Astrocyte (in vitro differentiated cells and primary cell): ENCODE data around the gene RPUSD1. TPM values are rescaled to one million over a fixed set of nuclear protein-coding genes. Genes with fewer than 3 reads are reported as not detected.
A peak's percentile ranks its signal among the peaks of the same experiment; 100 is the strongest.

ENCODE experiments used
- DNase-seq: peaks from one replicate; pipeline ENCODE4 v3.0.0-alpha.2; 2010; ENCODE audit warnings: low read depth
- FAIRE-seq: peaks from 2 replicates; lab custom pipeline; 2011; peaks lifted over from hg19 to GRCh38; lab: Jason Lieb, UNC
- H2AFZ ChIP-seq: 2 replicates; pipeline ENCODE4 v1.6.0; 2012; ENCODE audit warnings: low read depth, low read length, inconsistent platforms
- H3K27ac ChIP-seq: 2 replicates; pipeline ENCODE4 v1.5.1; 2011; ENCODE audit warnings: low read depth, low read length, inconsistent platforms
- H3K27me3 ChIP-seq: 2 replicates; pipeline ENCODE4 v1.6.0; 2011; ENCODE audit warnings: low read length, inconsistent platforms; ENCODE audit not compliant: insufficient read depth
- H3K36me3 ChIP-seq: 2 replicates; pipeline ENCODE4 v1.5.1; 2011; ENCODE audit warnings: low read length, inconsistent platforms; ENCODE audit not compliant: insufficient read depth
- H3K4me1 ChIP-seq: 2 replicates; pipeline ENCODE4 v1.5.1; 2011; ENCODE audit warnings: low read length, inconsistent platforms; ENCODE audit not compliant: insufficient read depth
- H3K4me2 ChIP-seq: 2 replicates; pipeline ENCODE4 v1.6.0; 2012; ENCODE audit warnings: low read length, inconsistent platforms
- H3K4me3 ChIP-seq: 2 replicates; pipeline ENCODE4 v1.5.1; 2011; ENCODE audit warnings: low read depth, mild to moderate bottlenecking, low read length, inconsistent platforms; ENCODE audit not compliant: insufficient read depth
- H3K79me2 ChIP-seq: 2 replicates; pipeline ENCODE4 v1.6.0; 2012; ENCODE audit warnings: mild to moderate bottlenecking, low read length, inconsistent platforms; ENCODE audit not compliant: insufficient read depth
- H3K9ac ChIP-seq: 2 replicates; pipeline ENCODE4 v1.6.0; 2012; ENCODE audit warnings: mild to moderate bottlenecking, low read length, inconsistent platforms
- H3K9me3 ChIP-seq: 2 replicates; pipeline ENCODE4 v1.5.1; 2012; ENCODE audit warnings: low read depth, mild to moderate bottlenecking, low read length, inconsistent platforms; ENCODE audit not compliant: insufficient read depth
- H4K20me1 ChIP-seq: 2 replicates; pipeline ENCODE4 v1.6.0; 2012; ENCODE audit warnings: low read length, inconsistent platforms; ENCODE audit not compliant: insufficient read depth
- H3K27ac Mint-ChIP-seq: one replicate; pipeline ENCODE4 v1.8.0; 2021; ENCODE audit warnings: mild to moderate bottlenecking, mixed read lengths; ENCODE audit not compliant: unreplicated experiment
- H3K27me3 Mint-ChIP-seq: one replicate; pipeline ENCODE4 v1.8.0; 2021; ENCODE audit warnings: low read depth, mixed read lengths; ENCODE audit not compliant: unreplicated experiment
- H3K36me3 Mint-ChIP-seq: one replicate; pipeline ENCODE4 v1.8.0; 2021; ENCODE audit warnings: low read depth, mixed read lengths; ENCODE audit not compliant: unreplicated experiment
- H3K4me1 Mint-ChIP-seq: one replicate; pipeline ENCODE4 v1.8.0; 2021; ENCODE audit warnings: low read depth, mixed read lengths; ENCODE audit not compliant: unreplicated experiment
- H3K4me3 Mint-ChIP-seq: one replicate; pipeline ENCODE4 v1.8.0; 2021; ENCODE audit warnings: mild to moderate bottlenecking, moderate library complexity, mixed read lengths; ENCODE audit not compliant: unreplicated experiment
- H3K9me3 Mint-ChIP-seq: one replicate; pipeline ENCODE4 v1.8.0; 2021; ENCODE audit warnings: mild to moderate bottlenecking, mixed read lengths; ENCODE audit not compliant: unreplicated experiment
- EZH2 ChIP-seq: IDR thresholded peaks from 2 replicates; pipeline ENCODE4 v1.6.1; 2012; ENCODE audit warnings: mild to moderate bottlenecking, low read length, inconsistent platforms; ENCODE audit not compliant: insufficient read depth
- total RNA-seq: library from RNA; stranded (reverse); gene quantifications from 2 replicates; pipeline ENCODE4 v1.2.1, GENCODE V29; 2021
- TF ChIP-seq, protein P1 (sequence below): IDR thresholded peaks from 2 replicates; pipeline ENCODE4 v1.5.1; 2011; ENCODE audit warnings: low read depth, mild to moderate bottlenecking, inconsistent platforms, low read length, moderate library complexity; ENCODE audit not compliant: insufficient read depth

RPUSD1 gene
- total RNA-seq, 1 donor from 2014 or later, result 28.8 TPM

DNA sequence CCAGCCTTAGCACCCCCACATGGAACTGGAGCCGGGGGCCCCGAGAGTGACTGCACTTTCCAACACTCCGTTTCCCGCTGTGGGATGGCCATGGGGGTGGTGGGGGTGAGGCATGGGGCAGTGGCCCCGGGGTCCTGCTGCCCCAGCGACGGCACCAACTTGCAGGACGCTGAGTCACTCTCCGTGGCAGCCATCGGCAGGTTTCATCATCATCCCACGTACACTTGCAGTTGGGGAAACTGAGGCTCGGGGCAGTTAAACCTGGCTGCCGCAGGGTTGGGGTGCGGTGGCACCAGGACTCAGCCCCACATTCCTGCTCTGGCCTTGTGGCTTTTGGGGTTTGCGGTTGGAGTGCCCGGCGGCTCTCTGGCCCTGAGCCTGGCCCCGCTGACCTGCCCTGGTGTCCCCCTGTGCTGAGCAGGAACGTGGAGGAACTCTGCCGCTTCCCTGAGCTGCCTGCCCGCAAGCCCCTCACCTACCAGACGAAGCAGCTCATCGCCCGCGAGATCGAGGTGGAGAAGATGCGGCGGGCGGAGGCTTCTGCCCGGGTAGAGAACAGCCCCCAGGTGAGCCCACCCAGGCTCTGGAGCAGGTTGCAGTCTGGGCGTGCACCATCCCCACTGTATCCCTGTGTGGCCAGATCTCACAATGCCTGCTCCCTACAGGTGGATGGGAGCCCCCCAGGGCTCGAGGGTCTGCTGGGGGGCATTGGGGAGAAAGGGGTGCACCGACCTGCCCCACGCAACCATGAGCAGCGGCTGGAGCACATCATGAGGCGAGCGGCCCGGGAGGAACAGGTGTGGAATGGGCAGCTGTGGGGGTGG, 8.3 kb upstream of the RPUSD1 start:
- H3K4me1 ChIP-seq, result no peaks in the 10 kb centered on the region
- H4K20me1 ChIP-seq, result peaks cover 6% of the 10 kb centered on the region
- no peaks in the 10 kb centered on the region for H3K9me3 ChIP-seq
- H3K4me3 ChIP-seq, result no peak overlapping the region
- H3K36me3 ChIP-seq, result no peaks in the 10 kb centered on the region
- no peak for DNase-seq
- no peaks in the 10 kb centered on the region for H3K79me2 ChIP-seq
- H3K4me1 Mint-ChIP-seq, result no peaks in the 10 kb centered on the region
- H3K27me3 ChIP-seq, result peaks cover 15% of the 10 kb centered on the region
- TF ChIP-seq, protein P1, sequence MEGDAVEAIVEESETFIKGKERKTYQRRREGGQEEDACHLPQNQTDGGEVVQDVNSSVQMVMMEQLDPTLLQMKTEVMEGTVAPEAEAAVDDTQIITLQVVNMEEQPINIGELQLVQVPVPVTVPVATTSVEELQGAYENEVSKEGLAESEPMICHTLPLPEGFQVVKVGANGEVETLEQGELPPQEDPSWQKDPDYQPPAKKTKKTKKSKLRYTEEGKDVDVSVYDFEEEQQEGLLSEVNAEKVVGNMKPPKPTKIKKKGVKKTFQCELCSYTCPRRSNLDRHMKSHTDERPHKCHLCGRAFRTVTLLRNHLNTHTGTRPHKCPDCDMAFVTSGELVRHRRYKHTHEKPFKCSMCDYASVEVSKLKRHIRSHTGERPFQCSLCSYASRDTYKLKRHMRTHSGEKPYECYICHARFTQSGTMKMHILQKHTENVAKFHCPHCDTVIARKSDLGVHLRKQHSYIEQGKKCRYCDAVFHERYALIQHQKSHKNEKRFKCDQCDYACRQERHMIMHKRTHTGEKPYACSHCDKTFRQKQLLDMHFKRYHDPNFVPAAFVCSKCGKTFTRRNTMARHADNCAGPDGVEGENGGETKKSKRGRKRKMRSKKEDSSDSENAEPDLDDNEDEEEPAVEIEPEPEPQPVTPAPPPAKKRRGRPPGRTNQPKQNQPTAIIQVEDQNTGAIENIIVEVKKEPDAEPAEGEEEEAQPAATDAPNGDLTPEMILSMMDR, result no peak
- no peak for TF ChIP-seq EZH2
- H3K4me2 ChIP-seq, result no peak overlapping the region
- peaks cover 7% of the 10 kb centered on the region for H3K36me3 Mint-ChIP-seq
- no peak overlapping the region for H3K4me3 Mint-ChIP-seq
- H2AFZ ChIP-seq, result no peak overlapping the region
- H3K27ac ChIP-seq, result no peak overlapping the region
- FAIRE-seq, result no peak
- no peak overlapping the region for H3K9ac ChIP-seq
- no peaks in the 10 kb centered on the region for H3K9me3 Mint-ChIP-seq
- no peaks in the 10 kb centered on the region for H3K27me3 Mint-ChIP-seq
- no peak overlapping the region for H3K27ac Mint-ChIP-seq

DNA sequence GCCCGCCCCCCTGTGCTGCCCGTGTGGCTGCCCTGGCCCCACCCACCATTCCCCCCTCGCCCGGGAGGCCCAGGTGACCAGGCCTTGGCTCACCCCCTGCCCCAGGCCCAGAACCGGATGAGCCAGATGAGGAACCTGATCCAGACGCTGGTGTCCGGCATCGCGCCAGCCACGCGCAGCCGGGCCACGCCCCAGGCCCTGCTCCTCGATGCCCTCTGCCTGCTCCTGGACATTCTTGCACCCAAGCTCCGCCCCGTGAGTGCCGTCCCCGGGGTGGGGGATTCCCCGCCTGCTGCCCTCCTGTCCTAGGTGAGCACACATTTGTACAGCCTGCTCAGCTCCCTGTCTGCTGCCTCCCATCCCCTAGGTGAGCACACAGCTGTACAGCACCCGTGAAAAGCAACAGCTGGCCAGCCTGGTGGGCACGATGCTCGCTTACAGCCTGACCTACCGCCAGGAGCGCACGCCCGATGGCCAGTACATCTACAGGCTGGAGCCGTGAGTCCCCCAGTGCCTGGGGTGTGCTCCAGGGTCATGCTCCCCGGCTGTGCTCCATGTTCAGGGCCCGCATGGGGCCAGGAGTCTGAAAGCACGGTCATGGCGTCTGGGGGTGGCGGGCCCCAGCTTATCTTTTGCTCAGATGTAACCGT, 7.5 kb upstream of the RPUSD1 start:
- H3K4me3 Mint-ChIP-seq, result no peak overlapping the region
- DNase-seq (no peak), FAIRE-seq (no peak)
- H3K27ac Mint-ChIP-seq, result peak overlapping the region; percentile 84
- H3K4me2 ChIP-seq, result no peak overlapping the region
- no peak overlapping the region for H2AFZ ChIP-seq
- no peaks in the 10 kb centered on the region for H3K79me2 ChIP-seq
- H3K4me1 ChIP-seq, result no peaks in the 10 kb centered on the region
- no peak overlapping the region for H3K27ac ChIP-seq
- no peaks in the 10 kb centered on the region for H3K9me3 Mint-ChIP-seq
- peaks cover 12% of the 10 kb centered on the region for H3K27me3 ChIP-seq
- H3K36me3 Mint-ChIP-seq, result peaks cover 10% of the 10 kb centered on the region
- H3K4me1 Mint-ChIP-seq, result no peaks in the 10 kb centered on the region
- TF ChIP-seq, protein P1, result no peak
- no peak for TF ChIP-seq EZH2
- H3K36me3 ChIP-seq, result no peaks in the 10 kb centered on the region
- no peaks in the 10 kb centered on the region for H3K9me3 ChIP-seq
- peaks cover 6% of the 10 kb centered on the region for H4K20me1 ChIP-seq
- H3K9ac ChIP-seq, result no peak overlapping the region
- H3K4me3 ChIP-seq, result no peak overlapping the region
- H3K27me3 Mint-ChIP-seq, result no peaks in the 10 kb centered on the region
